HepG2 (cell line): Measurements from ENCODE around the gene COG5. TPM values are rescaled to one million over a fixed set of nuclear protein-coding genes. Genes with fewer than 3 reads are reported as not detected.

ENCODE experiments used
- ATAC-seq: fragments of 200-7000 bp; cut with Tn5 transposase; 3 replicates; pipeline ENCODE4 v1.9.1; 2020; ENCODE audit warnings: mild to moderate bottlenecking, moderate library complexity
- BruUV-seq: library from RNA; stranded (reverse); fragments of 400-500 nt; replicated peaks from 2 replicates; lab custom pipeline; 2021; lab: Mats Ljungman, UMichigan
- CTCF ChIA-PET: fragments of 300-600 bp; formaldehyde crosslinking; extraction: SDS; loops from one replicate; lab custom pipeline; 2021; ENCODE audit warnings: low total read pairs, inconsistent platforms, low intra/inter-chr PET ratio; lab: Yijun Ruan, JAX
- POLR2A ChIA-PET: fragments of 350-600 bp; sonication (Branson Sonifier 250); formaldehyde crosslinking; loops from one replicate; lab custom pipeline; 2020; ENCODE audit warnings: antibody characterized with exemption, inconsistent platforms; lab: Yijun Ruan, JAX
- DNase-seq: peaks from one replicate; pipeline ENCODE4 v3.0.0-alpha.2; 2015; ENCODE audit warnings: low spot score
- FAIRE-seq: peaks from 3 replicates; lab custom pipeline; 2011; peaks lifted over from hg19 to GRCh38; lab: Jason Lieb, UNC
- H2AFZ ChIP-seq: one replicate; pipeline ENCODE4 v1.6.1; 2011; ENCODE audit warnings: low read length, inconsistent platforms
- H3K27ac ChIP-seq: fragments of 300-600 bp; 3 replicates; pipeline ENCODE4 v1.8.0; 2011; ENCODE audit warnings: mixed run types, mild to moderate bottlenecking, mixed read lengths, low read length, inconsistent platforms; ENCODE audit not compliant: insufficient read depth; ENCODE audit errors: extremely low read length
- H3K27me3 ChIP-seq, 2 experiments: fragments of 200-600 bp in 1 of 2; 2 replicates in 1 of 2; 3 replicates in 1 of 2; pipeline versions ENCODE4 v1.6.0 to v1.8.0; 2011; ENCODE audit warnings: low read length in 2 of 2, mild to moderate bottlenecking in 2 of 2, moderate library complexity in 2 of 2, inconsistent platforms in 1 of 2; ENCODE audit not compliant: insufficient read depth in 2 of 2, control insufficient read depth in 1 of 2
- H3K36me3 ChIP-seq, 2 experiments: fragments of 200-600 bp in 1 of 2; replicated peaks in 1 of 2; 2 replicates in 1 of 2; 3 replicates in 1 of 2; pipeline versions ENCODE4 v1.5.1 to v1.8.0; 2011; ENCODE audit warnings: low read length in 2 of 2, inconsistent platforms in 1 of 2; ENCODE audit not compliant: insufficient read depth in 2 of 2, control insufficient read depth in 1 of 2
- H3K4me1 ChIP-seq: 2 replicates; pipeline ENCODE4 v1.5.1; 2012; ENCODE audit warnings: low read length, inconsistent platforms; ENCODE audit not compliant: insufficient read depth
- H3K4me2 ChIP-seq: 2 replicates; pipeline ENCODE4 v1.6.0; 2011; ENCODE audit warnings: low read depth, low read length, inconsistent platforms
- H3K4me3 ChIP-seq, 3 experiments: fragments of 200-600 bp in 1 of 3; sonication (generic), shearing (Covaris generic) in 1 of 3; replicated peaks in 1 of 3; 2 replicates each; pipeline ENCODE4 v1.5.1; 2011 to 2016; ENCODE audit warnings: low read length in 3 of 3, inconsistent platforms in 2 of 3, low read depth in 2 of 3, mild to moderate bottlenecking in 2 of 3, control low read depth in 1 of 3, mixed read lengths in 1 of 3; ENCODE audit not compliant: insufficient read depth in 1 of 3
- H3K79me2 ChIP-seq: one replicate; pipeline ENCODE4 v1.6.1; 2011; ENCODE audit warnings: low read length, inconsistent platforms; ENCODE audit not compliant: insufficient read depth
- H3K9ac ChIP-seq: 2 replicates; pipeline ENCODE4 v1.6.0; 2011; ENCODE audit warnings: mild to moderate bottlenecking, low read depth, low read length, inconsistent platforms; ENCODE audit not compliant: insufficient read depth
- H3K9me3 ChIP-seq: 2 replicates; pipeline ENCODE4 v1.5.1; 2012; ENCODE audit warnings: mild to moderate bottlenecking, low read length
- H4K20me1 ChIP-seq: 2 replicates; pipeline ENCODE4 v1.6.0; 2011; ENCODE audit warnings: inconsistent platforms, mild to moderate bottlenecking, low read length, moderate library complexity; ENCODE audit not compliant: insufficient read depth
- ETV5 ChIP-seq: IDR thresholded peaks from 2 replicates; pipeline ENCODE4 v1.6.1; 2018; ENCODE audit warnings: missing biosample characterization, missing genetic modification reagents, inconsistent platforms, borderline replicate concordance
- HMG20A ChIP-seq: IDR thresholded peaks from 2 replicates; pipeline ENCODE4 v1.6.1; 2016; ENCODE audit warnings: borderline replicate concordance
- TAF15 ChIP-seq: fragments of 200-400 bp; formaldehyde crosslinking; IDR thresholded peaks from one replicate; pipeline ENCODE4 v1.6.1; 2018; ENCODE audit warnings: mild to moderate bottlenecking, low read depth, low read length; ENCODE audit not compliant: poor library complexity, severe bottlenecking
- TBX3 ChIP-seq: fragments of 450-650 bp; IDR thresholded peaks from 2 replicates; pipeline ENCODE4 v1.6.1; 2017; ENCODE audit warnings: antibody characterized with exemption, mild to moderate bottlenecking, inconsistent platforms, borderline replicate concordance
- ZFP62 ChIP-seq: sonication (generic); formaldehyde crosslinking; IDR thresholded peaks from 2 replicates; pipeline ENCODE4 v1.4.0; 2020; ENCODE audit warnings: missing genetic modification reagents
- ZNF367 ChIP-seq: sonication (generic); formaldehyde crosslinking; IDR thresholded peaks from 2 replicates; pipeline ENCODE4 v1.4.0; 2020; ENCODE audit warnings: missing genetic modification reagents, borderline replicate concordance
- ZNF382 ChIP-seq: sonication (generic); formaldehyde crosslinking; IDR thresholded peaks from 2 replicates; pipeline ENCODE4 v1.5.0; 2020; ENCODE audit warnings: missing genetic modification reagents, mild to moderate bottlenecking, borderline replicate concordance
- ZNF629 ChIP-seq: sonication (generic); formaldehyde crosslinking; conservative IDR thresholded peaks from 2 replicates; pipeline ENCODE4 v1.5.0; 2020; ENCODE audit warnings: missing genetic modification reagents
- WGBS: methylation state at CpG from one replicate; pipeline ENCODE4 v1.1.6; 2017; ENCODE audit warnings: low lambda C conversion rate; 5-methylcytosine and 5-hydroxymethylcytosine counted together
- in situ Hi-C: cut with HindIII; loops from 2 replicates; pipeline ENCODE4 v1.10.0; 2017; ENCODE audit warnings: low pct_unique_long_range_greater_than_20kb; ENCODE audit not compliant: extremely low pct_ligation_motif_present
- intact Hi-C: fragments of 100-400 bp; cut with micrococcal nuclease; formaldehyde crosslinking; loops from one replicate; pipeline ENCODE4 v1.10.0; 2022; ENCODE audit not compliant: unreplicated experiment
- polyA plus RNA-seq, 8 experiments: library from polyadenylated mRNA; depleted of rRNA in 3 of 8; stranded (reverse) in 7 of 8; unstranded in 1 of 8; fragments of >200 nt; fragmentation: Illumina TruSeq in 4 of 8; extraction: Trizol in 4 of 8; gene quantifications; 2 replicates each; pipeline versions ENCODE4 v1.2.1 to v1.2.3, GENCODE V29; 2011 to 2016; ENCODE audit warnings: low read depth in 4 of 8, missing spikeins in 1 of 8, mixed read lengths in 1 of 8; ENCODE audit not compliant: insufficient read depth in 1 of 8
- total RNA-seq, 5 experiments: library from RNA; depleted of rRNA; stranded (reverse); fragments of >200 nt; fragmentation: Illumina TruSeq; extraction: Trizol; gene quantifications; 2 replicates each; pipeline ENCODE4 v1.2.3, GENCODE V29; 2016; ENCODE audit warnings: low read depth in 1 of 5
- TF ChIP-seq, protein P1 (sequence below): sonication (generic); formaldehyde crosslinking; IDR thresholded peaks from 2 replicates; pipeline ENCODE4 v1.5.0; 2020; ENCODE audit warnings: missing genetic modification reagents
- TF ChIP-seq, protein P2 (sequence below): sonication (generic); formaldehyde crosslinking; IDR thresholded peaks from 2 replicates; pipeline ENCODE4 v1.9.0; 2021; ENCODE audit warnings: mild to moderate bottlenecking, missing genetic modification reagents
- TF ChIP-seq, protein P3 (sequence below): IDR thresholded peaks from 2 replicates; pipeline ENCODE4 v1.6.1; 2016; ENCODE audit warnings: low read depth, borderline replicate concordance
- TF ChIP-seq, protein P4 (sequence below): sonication (generic); formaldehyde crosslinking; IDR thresholded peaks from 2 replicates; pipeline ENCODE4 v1.5.1; 2020; ENCODE audit warnings: missing genetic modification reagents, mild to moderate bottlenecking, borderline replicate concordance
- TF ChIP-seq, protein P5 (sequence below), 2 experiments: fragments of 450-650 bp in 1 of 2; sonication (generic) in 1 of 2; formaldehyde crosslinking; IDR thresholded peaks; 2 replicates each; pipeline versions ENCODE4 v1.5.0 to v1.8.0; 2020 to 2022; ENCODE audit warnings: mild to moderate bottlenecking in 1 of 2, missing genetic modification reagents in 1 of 2

COG5 gene
- total and polyA plus RNA-seq, 2 of the 13 experiments (the other 11 are each of a cell fraction or from before 2014, with no cell fraction given): 20.4 to 31.3 TPM

DNA sequence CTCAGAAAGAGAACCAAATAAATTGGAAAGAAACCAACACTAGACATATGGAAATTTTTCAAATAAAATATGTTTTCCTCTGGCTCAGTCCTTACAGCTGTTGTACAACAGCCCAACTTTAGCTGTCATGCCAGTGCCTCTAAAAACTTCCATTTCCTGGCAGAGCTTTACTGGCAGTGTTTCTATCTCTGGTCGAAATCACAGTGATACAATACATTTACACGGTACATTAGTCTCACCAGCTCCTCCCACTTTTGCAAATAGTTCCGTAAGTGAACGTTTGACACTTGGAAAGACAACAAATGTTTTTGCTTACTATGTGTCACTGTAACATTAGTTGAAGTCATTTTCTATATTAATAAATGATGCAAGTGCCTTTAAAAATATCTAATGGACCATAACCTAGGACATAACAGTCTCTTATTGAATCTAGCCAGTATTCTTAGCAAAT is 46.1 kb upstream of the COG5 start:
- no peak for ATAC-seq
- DNase-seq: no peak
- 94% methylated on average over 4 of the region's 4 CpGs for WGBS
- Histone ChIP-seq H3K27me3 (no peaks in the 10 kb centered on the region), H3K4me3 (no peak overlapping the region), H3K27ac (no peak overlapping the region), H3K9me3 (no peaks in the 10 kb centered on the region), H2AFZ (no peak overlapping the region), H3K4me2 (no peak overlapping the region), H3K79me2 (no peaks in the 10 kb centered on the region), H3K36me3 (peaks cover 3% of the 10 kb centered on the region in 2 experiments; a peak in 3 of 5 replicates), H3K4me1 (no peaks in the 10 kb centered on the region), H4K20me1 (no peaks in the 10 kb centered on the region), H3K9ac (no peak overlapping the region)
- no TSS peak for BruUV-seq
- CTCF ChIA-PET: no interaction called here
- intact Hi-C loops: no loop called here
- in situ Hi-C loops: no loop called here
- POLR2A ChIA-PET: no interaction called here
- no peak for FAIRE-seq
- TF ChIP-seq ZNF629 (CRISPR knock-in tag) (no peak), ZNF382 (CRISPR knock-in tag) (no peak), ZFP62 (no peak), ETV5 (CRISPR knock-in tag) (no peak), HMG20A (CRISPR knock-in tag) (no peak), TAF15 (no peak), ZNF367 (no peak), TBX3 (no peak)
- TF ChIP-seq, protein P1, sequence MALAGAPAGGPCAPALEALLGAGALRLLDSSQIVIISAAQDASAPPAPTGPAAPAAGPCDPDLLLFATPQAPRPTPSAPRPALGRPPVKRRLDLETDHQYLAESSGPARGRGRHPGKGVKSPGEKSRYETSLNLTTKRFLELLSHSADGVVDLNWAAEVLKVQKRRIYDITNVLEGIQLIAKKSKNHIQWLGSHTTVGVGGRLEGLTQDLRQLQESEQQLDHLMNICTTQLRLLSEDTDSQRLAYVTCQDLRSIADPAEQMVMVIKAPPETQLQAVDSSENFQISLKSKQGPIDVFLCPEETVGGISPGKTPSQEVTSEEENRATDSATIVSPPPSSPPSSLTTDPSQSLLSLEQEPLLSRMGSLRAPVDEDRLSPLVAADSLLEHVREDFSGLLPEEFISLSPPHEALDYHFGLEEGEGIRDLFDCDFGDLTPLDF (CRISPR knock-in tag): no peak
- TF ChIP-seq, protein P2, sequence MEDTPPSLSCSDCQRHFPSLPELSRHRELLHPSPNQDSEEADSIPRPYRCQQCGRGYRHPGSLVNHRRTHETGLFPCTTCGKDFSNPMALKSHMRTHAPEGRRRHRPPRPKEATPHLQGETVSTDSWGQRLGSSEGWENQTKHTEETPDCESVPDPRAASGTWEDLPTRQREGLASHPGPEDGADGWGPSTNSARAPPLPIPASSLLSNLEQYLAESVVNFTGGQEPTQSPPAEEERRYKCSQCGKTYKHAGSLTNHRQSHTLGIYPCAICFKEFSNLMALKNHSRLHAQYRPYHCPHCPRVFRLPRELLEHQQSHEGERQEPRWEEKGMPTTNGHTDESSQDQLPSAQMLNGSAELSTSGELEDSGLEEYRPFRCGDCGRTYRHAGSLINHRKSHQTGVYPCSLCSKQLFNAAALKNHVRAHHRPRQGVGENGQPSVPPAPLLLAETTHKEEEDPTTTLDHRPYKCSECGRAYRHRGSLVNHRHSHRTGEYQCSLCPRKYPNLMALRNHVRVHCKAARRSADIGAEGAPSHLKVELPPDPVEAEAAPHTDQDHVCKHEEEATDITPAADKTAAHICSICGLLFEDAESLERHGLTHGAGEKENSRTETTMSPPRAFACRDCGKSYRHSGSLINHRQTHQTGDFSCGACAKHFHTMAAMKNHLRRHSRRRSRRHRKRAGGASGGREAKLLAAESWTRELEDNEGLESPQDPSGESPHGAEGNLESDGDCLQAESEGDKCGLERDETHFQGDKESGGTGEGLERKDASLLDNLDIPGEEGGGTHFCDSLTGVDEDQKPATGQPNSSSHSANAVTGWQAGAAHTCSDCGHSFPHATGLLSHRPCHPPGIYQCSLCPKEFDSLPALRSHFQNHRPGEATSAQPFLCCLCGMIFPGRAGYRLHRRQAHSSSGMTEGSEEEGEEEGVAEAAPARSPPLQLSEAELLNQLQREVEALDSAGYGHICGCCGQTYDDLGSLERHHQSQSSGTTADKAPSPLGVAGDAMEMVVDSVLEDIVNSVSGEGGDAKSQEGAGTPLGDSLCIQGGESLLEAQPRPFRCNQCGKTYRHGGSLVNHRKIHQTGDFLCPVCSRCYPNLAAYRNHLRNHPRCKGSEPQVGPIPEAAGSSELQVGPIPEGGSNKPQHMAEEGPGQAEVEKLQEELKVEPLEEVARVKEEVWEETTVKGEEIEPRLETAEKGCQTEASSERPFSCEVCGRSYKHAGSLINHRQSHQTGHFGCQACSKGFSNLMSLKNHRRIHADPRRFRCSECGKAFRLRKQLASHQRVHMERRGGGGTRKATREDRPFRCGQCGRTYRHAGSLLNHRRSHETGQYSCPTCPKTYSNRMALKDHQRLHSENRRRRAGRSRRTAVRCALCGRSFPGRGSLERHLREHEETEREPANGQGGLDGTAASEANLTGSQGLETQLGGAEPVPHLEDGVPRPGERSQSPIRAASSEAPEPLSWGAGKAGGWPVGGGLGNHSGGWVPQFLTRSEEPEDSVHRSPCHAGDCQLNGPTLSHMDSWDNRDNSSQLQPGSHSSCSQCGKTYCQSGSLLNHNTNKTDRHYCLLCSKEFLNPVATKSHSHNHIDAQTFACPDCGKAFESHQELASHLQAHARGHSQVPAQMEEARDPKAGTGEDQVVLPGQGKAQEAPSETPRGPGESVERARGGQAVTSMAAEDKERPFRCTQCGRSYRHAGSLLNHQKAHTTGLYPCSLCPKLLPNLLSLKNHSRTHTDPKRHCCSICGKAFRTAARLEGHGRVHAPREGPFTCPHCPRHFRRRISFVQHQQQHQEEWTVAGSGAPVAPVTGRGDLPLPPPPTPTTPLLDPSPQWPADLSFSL: no peak
- TF ChIP-seq, protein P3, sequence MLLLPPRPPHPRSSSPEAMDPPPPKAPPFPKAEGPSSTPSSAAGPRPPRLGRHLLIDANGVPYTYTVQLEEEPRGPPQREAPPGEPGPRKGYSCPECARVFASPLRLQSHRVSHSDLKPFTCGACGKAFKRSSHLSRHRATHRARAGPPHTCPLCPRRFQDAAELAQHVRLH: no peak
- TF ChIP-seq, protein P4, sequence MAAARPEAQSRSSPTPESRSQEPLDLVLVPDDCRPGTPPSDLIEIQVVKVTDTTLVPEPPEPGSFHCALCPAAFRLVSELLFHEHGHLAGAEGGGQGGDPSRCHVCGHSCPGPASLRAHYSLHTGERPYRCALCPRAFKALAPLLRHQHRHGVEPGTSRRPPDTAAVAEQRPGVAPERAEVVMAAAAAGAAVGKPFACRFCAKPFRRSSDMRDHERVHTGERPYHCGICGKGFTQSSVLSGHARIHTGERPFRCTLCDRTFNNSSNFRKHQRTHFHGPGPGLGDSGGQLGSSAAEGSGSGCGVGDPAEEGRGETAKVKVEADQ (CRISPR knock-in tag): no peak
- TF ChIP-seq, protein P5, sequence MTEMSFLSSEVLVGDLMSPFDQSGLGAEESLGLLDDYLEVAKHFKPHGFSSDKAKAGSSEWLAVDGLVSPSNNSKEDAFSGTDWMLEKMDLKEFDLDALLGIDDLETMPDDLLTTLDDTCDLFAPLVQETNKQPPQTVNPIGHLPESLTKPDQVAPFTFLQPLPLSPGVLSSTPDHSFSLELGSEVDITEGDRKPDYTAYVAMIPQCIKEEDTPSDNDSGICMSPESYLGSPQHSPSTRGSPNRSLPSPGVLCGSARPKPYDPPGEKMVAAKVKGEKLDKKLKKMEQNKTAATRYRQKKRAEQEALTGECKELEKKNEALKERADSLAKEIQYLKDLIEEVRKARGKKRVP (CRISPR knock-in tag; IDR thresholded peaks at IDR 0.05): no peak
